Right lobe of liver (tissue), 4 donors: Measurements from ENCODE around the gene PRRX1.

Experiments
- CTCF ChIP-seq, 4 donors: fragments of 200-600 bp in 3 of 4; fragments of 450-650 bp in 1 of 4; IDR thresholded peaks; one replicate each; pipeline versions ENCODE4 v1.5.1 to v1.8.0; 2016 to 2022; ENCODE audit warnings: antibody characterized with exemption in 4 of 4, mild to moderate bottlenecking in 2 of 4
- POLR2A ChIP-seq: fragments of 450-650 bp; IDR thresholded peaks from one replicate; pipeline ENCODE4 v1.6.1; 2017; ENCODE audit warnings: antibody characterized with exemption, mild to moderate bottlenecking
- donor health status: DM: no; HTN: no; CAD: no.
- donor health status: DM: no; HTN: no; CAD: no.
- donor health status: DM: no; HTN: yes; CAD: no.

DNA sequence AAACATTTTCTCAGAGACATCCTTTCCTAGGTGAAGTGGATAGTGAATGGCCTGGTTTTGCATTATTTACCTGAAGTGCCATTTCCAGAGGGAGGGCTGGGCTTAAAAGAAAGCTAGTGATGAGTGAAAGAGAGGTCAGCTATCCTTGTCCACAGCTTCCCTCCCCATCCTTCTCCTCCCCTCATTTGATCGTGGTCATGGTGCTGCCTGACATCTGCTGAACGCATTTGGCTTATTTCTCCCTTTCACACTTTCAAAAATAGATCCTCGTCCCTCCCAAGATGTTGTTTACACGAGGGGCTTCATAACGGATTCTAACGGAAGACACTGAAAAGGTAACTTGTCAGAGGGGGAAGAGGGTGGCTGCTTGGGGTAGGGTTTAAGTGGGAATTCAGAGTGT is 66.1 kb downstream of the PRRX1 start:
- TF ChIP-seq CTCF (IDR thresholded peaks at IDR 0.05) (no peak), POLR2A (no peak)
